ENCODE results near the gene ADGRA3.

- no peak for TF ChIP-seq CTCF (IDR thresholded peaks at IDR 0.05)
- TF ChIP-seq POLR2AphosphoS5 (IDR thresholded peaks at IDR 0.05): no peak
- no peak for TF ChIP-seq POLR2A (IDR thresholded peaks at IDR 0.05)
These were observed 176.4 kb downstream of the ADGRA3 start for GRCh38 chr4:22339491-22339890.
